ENCODE results near the gene TEX13B. TPM values are rescaled to one million over a fixed set of nuclear protein-coding genes. Genes with fewer than 3 reads are reported as not detected.

The TEX13B gene
- total RNA-seq, 2 donors from 2014 or later, result not detected

DNA sequence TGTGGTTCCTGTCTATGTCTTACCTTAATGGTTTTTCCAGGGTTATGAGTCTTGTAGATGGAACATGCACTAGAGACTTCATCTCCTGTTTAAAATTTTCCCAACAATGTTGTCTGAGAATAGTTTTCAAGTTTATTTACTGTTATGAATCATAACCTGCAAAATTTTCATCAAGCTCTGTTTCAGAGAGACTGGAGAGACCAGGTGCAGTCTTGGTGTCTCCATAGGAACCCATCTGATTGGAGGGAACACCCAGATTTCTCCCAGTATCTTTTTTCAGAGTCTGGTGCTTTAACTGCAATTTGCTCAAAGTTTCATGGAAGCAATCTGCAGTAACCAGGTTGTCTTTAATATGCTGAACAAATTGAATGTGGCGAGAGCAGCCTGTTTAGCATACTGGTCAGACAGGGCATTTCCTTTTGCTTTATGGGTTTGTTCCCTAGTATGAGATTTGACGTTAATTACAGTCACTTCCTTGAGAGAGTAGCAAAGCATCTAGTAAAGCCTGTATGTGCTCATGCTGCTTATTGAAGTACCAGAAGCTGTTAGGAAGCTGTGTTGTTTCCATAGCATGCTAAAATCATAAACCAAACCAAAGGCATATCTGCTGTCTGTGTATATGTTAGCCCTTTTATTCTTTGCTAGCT, 43.9 kb upstream of the TEX13B start:
- Histone ChIP-seq H3K27ac (ENCODE audit: low read depth, low read length) (no peak overlapping the region), H3K9ac (ENCODE audit: extremely low read depth, low read length, poor library complexity, severe bottlenecking) (no peak overlapping the region), H3K9me3 (ENCODE audit: control insufficient read depth, low read length) (no peaks in the 10 kb centered on the region), H3K4me1 (ENCODE audit: control insufficient read depth, insufficient read depth, low read length) (no peaks in the 10 kb centered on the region), H3K36me3 (ENCODE audit: control insufficient read depth, insufficient read depth, low read length) (no peaks in the 10 kb centered on the region), H3K27me3 (ENCODE audit: control insufficient read depth, insufficient read depth, low read length, poor library complexity, severe bottlenecking) (no peaks in the 10 kb centered on the region), H3K4me3 (ENCODE audit: low read length) (no peak overlapping the region)
- Mint-ChIP-seq H3K4me3 (no peak overlapping the region), H3K27me3 (ENCODE audit: insufficient read depth) (no peaks in the 10 kb centered on the region), H3K36me3 (ENCODE audit: low read depth) (no peaks in the 10 kb centered on the region), H3K27ac (no peak overlapping the region), H3K4me1 (no peaks in the 10 kb centered on the region), H3K9me3 (no peaks in the 10 kb centered on the region)
- DNase-seq, result no peak
- TF ChIP-seq, protein P1, sequence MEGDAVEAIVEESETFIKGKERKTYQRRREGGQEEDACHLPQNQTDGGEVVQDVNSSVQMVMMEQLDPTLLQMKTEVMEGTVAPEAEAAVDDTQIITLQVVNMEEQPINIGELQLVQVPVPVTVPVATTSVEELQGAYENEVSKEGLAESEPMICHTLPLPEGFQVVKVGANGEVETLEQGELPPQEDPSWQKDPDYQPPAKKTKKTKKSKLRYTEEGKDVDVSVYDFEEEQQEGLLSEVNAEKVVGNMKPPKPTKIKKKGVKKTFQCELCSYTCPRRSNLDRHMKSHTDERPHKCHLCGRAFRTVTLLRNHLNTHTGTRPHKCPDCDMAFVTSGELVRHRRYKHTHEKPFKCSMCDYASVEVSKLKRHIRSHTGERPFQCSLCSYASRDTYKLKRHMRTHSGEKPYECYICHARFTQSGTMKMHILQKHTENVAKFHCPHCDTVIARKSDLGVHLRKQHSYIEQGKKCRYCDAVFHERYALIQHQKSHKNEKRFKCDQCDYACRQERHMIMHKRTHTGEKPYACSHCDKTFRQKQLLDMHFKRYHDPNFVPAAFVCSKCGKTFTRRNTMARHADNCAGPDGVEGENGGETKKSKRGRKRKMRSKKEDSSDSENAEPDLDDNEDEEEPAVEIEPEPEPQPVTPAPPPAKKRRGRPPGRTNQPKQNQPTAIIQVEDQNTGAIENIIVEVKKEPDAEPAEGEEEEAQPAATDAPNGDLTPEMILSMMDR (conservative IDR thresholded peaks at IDR 0.05), result no peak
- WGBS, 2 experiments (ENCODE audit: insufficient coverage in 1 of 2, insufficient read length in 1 of 2), result 87% methylated on average over 2 of the region's 2 CpGs; no CpG with 5 or more reads in 1 of the 2 experiments

DNA sequence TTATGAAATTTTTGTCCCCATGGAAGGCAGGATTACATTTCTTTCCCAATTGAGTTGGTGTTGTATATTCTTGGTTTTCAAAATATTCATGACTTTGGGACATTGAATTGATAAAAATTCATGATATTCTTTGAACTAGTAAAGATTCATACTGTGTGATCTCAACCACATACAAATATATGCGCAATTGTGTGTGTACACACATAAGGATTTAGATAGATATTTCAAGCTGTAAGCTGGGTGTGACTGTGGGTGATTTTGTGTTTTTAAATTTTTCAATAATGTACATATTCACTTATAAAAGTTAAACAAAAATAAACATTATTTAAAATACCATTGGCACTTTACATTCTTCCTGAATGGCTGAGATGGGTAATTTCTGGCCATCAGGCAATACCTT, 43.2 kb upstream of the TEX13B start:
- Mint-ChIP-seq H3K27ac (no peak overlapping the region), H3K4me3 (no peak overlapping the region), H3K36me3 (ENCODE audit: low read depth) (no peaks in the 10 kb centered on the region), H3K4me1 (peaks cover 1% of the 10 kb centered on the region), H3K27me3 (ENCODE audit: insufficient read depth) (no peaks in the 10 kb centered on the region), H3K9me3 (no peaks in the 10 kb centered on the region)
- Histone ChIP-seq H3K9me3 (ENCODE audit: control insufficient read depth, low read length) (no peaks in the 10 kb centered on the region), H3K4me3 (ENCODE audit: low read length) (no peak overlapping the region), H3K27me3 (ENCODE audit: control insufficient read depth, insufficient read depth, low read length, poor library complexity, severe bottlenecking) (no peaks in the 10 kb centered on the region), H3K27ac (ENCODE audit: low read depth, low read length) (no peak overlapping the region), H3K4me1 (ENCODE audit: control insufficient read depth, insufficient read depth, low read length) (no peaks in the 10 kb centered on the region), H3K36me3 (ENCODE audit: control insufficient read depth, insufficient read depth, low read length) (no peaks in the 10 kb centered on the region), H3K9ac (ENCODE audit: extremely low read depth, low read length, poor library complexity, severe bottlenecking) (no peak overlapping the region)
- no CpG with 5 or more reads among the region's 1 CpG for WGBS, 2 experiments (ENCODE audit: insufficient coverage in 1 of 2, insufficient read length in 1 of 2)
- DNase-seq, result no peak
- TF ChIP-seq, protein P1 (conservative IDR thresholded peaks at IDR 0.05), result no peak

DNA sequence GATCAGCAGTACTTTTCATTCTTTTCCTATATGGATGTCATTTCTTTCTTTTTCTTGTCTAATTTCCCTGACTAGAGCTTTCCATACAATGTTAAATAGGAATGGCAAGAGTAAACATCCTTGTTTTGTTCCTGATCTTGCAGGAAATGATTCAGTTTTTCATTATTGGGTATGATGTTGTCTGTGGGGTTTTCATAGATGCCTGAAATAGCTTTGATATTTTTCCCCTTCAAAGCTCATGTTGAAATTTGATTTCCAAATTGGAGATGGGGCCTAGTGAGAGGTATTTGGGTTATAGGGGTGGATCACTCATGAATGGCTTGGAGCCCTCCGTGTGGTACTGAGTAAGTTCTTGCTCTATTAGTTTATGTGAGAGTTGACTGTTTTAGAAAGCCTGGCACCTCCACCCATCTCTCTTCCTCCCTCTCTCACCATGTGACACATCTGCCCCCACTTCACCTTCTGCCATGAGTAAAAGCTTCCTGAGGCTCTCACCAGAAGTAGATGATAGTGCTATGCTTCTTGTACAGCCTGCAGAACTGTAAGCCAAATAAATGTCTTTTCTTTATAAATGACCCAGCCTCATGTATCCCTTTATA, 40.4 kb upstream of the TEX13B start:
- Histone ChIP-seq H3K9me3 (ENCODE audit: control insufficient read depth, low read length) (no peaks in the 10 kb centered on the region), H3K36me3 (ENCODE audit: control insufficient read depth, insufficient read depth, low read length) (no peaks in the 10 kb centered on the region), H3K27ac (ENCODE audit: low read depth, low read length) (no peak overlapping the region), H3K4me1 (ENCODE audit: control insufficient read depth, insufficient read depth, low read length) (no peaks in the 10 kb centered on the region), H3K4me3 (ENCODE audit: low read length) (no peak overlapping the region), H3K27me3 (ENCODE audit: control insufficient read depth, insufficient read depth, low read length, poor library complexity, severe bottlenecking) (no peaks in the 10 kb centered on the region), H3K9ac (ENCODE audit: extremely low read depth, low read length, poor library complexity, severe bottlenecking) (no peak overlapping the region)
- no CpG with 5 or more reads among the region's 1 CpG for WGBS, 2 experiments (ENCODE audit: insufficient coverage in 1 of 2, insufficient read length in 1 of 2)
- Mint-ChIP-seq H3K36me3 (ENCODE audit: low read depth) (no peaks in the 10 kb centered on the region), H3K4me1 (peaks cover 10% of the 10 kb centered on the region), H3K27ac (no peak overlapping the region), H3K27me3 (ENCODE audit: insufficient read depth) (peaks cover 6% of the 10 kb centered on the region), H3K4me3 (no peak overlapping the region), H3K9me3 (no peaks in the 10 kb centered on the region)
- no peak for DNase-seq
- TF ChIP-seq, protein P1 (conservative IDR thresholded peaks at IDR 0.05), result no peak

All from endodermal cell (in vitro differentiated cells).